CD8-positive, alpha-beta memory T cell (primary cell): ENCODE data around the gene INTS7. TPM values are rescaled to one million over a fixed set of nuclear protein-coding genes. Genes with fewer than 3 reads are reported as not detected.

ENCODE experiments used
- CTCF ChIA-PET: fragments of 350-600 bp; sonication (Branson Sonifier 250); formaldehyde crosslinking; loops from one replicate; lab custom pipeline; 2021; ENCODE audit warnings: antibody characterized with exemption; lab: Charles Lee
- POLR2A ChIA-PET: fragments of 350-600 bp; sonication (Branson Sonifier 250); formaldehyde crosslinking; loops from one replicate; lab custom pipeline; 2021; ENCODE audit warnings: antibody characterized with exemption; lab: Charles Lee
- DNase-seq, 5 donors: peaks; one replicate each; pipeline versions ENCODE4 v3.0.0 to v3.0.0-alpha.2; 2020 to 2022; ENCODE audit warnings: mixed read lengths in 1 of 5
- H3K27ac ChIP-seq: one replicate; pipeline ENCODE4 v1.7.0; 2013; ENCODE audit warnings: low read depth, mild to moderate bottlenecking, low read length, moderate library complexity
- H3K27me3 ChIP-seq: 2 replicates; pipeline ENCODE4 v1.7.0; 2013; ENCODE audit warnings: low read length, mild to moderate bottlenecking; ENCODE audit not compliant: insufficient read depth, poor library complexity, severe bottlenecking
- H3K36me3 ChIP-seq: 2 replicates; pipeline ENCODE4 v1.7.0; 2013; ENCODE audit warnings: mild to moderate bottlenecking, low read length, moderate library complexity; ENCODE audit not compliant: insufficient read depth
- H3K4me1 ChIP-seq: 2 replicates; pipeline ENCODE4 v1.7.0; 2013; ENCODE audit warnings: mild to moderate bottlenecking, low read length, moderate library complexity; ENCODE audit not compliant: insufficient read depth
- H3K4me3 ChIP-seq: 2 replicates; pipeline ENCODE4 v1.7.0; 2013; ENCODE audit warnings: mild to moderate bottlenecking, low read length
- H3K9me3 ChIP-seq: 2 replicates; pipeline ENCODE4 v1.7.0; 2013; ENCODE audit warnings: mild to moderate bottlenecking, low read length
- H3K27ac Mint-ChIP-seq, 8 donors: one replicate each; pipeline ENCODE4 v1.8.0; 2020 to 2021; ENCODE audit warnings: mixed read lengths in 8 of 8, mild to moderate bottlenecking in 6 of 8, inconsistent platforms in 3 of 8, moderate library complexity in 3 of 8
- H3K27me3 Mint-ChIP-seq, 2 donors: one replicate each; pipeline ENCODE4 v1.8.0; 2020 to 2021; ENCODE audit warnings: mixed read lengths in 2 of 2, mild to moderate bottlenecking in 1 of 2, moderate library complexity in 1 of 2
- H3K36me3 Mint-ChIP-seq, 3 donors: one replicate each; pipeline ENCODE4 v1.8.0; 2020 to 2021; ENCODE audit warnings: mixed read lengths in 3 of 3, inconsistent platforms in 1 of 3, mild to moderate bottlenecking in 1 of 3
- H3K4me1 Mint-ChIP-seq, 3 donors: one replicate each; pipeline ENCODE4 v1.8.0; 2020 to 2021; ENCODE audit warnings: mixed read lengths in 3 of 3, inconsistent platforms in 1 of 3, mild to moderate bottlenecking in 1 of 3
- H3K4me3 Mint-ChIP-seq, 7 donors: one replicate each; pipeline ENCODE4 v1.8.0; 2020 to 2021; ENCODE audit warnings: mixed read lengths in 7 of 7, mild to moderate bottlenecking in 6 of 7, moderate library complexity in 4 of 7, inconsistent platforms in 2 of 7
- H3K9me3 Mint-ChIP-seq, 5 donors: one replicate each; pipeline ENCODE4 v1.8.0; 2020 to 2022; ENCODE audit warnings: mixed read lengths in 5 of 5, mild to moderate bottlenecking in 3 of 5, moderate library complexity in 2 of 5, inconsistent platforms in 1 of 5
- polyA plus RNA-seq: library from polyadenylated mRNA; unstranded; fragments of 300-500 nt; fragmentation: Illumina TruSeq; gene quantifications from one replicate; pipeline ENCODE4 v1.2.3, GENCODE V29; 2021
- total RNA-seq, 2 experiments: library from RNA; stranded (reverse); gene quantifications; one replicate each; pipeline ENCODE4 v1.2.3, GENCODE V29; 2021

The INTS7 gene, protein sequence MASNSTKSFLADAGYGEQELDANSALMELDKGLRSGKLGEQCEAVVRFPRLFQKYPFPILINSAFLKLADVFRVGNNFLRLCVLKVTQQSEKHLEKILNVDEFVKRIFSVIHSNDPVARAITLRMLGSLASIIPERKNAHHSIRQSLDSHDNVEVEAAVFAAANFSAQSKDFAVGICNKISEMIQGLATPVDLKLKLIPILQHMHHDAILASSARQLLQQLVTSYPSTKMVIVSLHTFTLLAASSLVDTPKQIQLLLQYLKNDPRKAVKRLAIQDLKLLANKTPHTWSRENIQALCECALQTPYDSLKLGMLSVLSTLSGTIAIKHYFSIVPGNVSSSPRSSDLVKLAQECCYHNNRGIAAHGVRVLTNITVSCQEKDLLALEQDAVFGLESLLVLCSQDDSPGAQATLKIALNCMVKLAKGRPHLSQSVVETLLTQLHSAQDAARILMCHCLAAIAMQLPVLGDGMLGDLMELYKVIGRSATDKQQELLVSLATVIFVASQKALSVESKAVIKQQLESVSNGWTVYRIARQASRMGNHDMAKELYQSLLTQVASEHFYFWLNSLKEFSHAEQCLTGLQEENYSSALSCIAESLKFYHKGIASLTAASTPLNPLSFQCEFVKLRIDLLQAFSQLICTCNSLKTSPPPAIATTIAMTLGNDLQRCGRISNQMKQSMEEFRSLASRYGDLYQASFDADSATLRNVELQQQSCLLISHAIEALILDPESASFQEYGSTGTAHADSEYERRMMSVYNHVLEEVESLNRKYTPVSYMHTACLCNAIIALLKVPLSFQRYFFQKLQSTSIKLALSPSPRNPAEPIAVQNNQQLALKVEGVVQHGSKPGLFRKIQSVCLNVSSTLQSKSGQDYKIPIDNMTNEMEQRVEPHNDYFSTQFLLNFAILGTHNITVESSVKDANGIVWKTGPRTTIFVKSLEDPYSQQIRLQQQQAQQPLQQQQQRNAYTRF
- 10 to 100 TPM; 35.2 to 36.0 TPM for total RNA-seq
- polyA plus RNA-seq: 11.5 TPM

DNA sequence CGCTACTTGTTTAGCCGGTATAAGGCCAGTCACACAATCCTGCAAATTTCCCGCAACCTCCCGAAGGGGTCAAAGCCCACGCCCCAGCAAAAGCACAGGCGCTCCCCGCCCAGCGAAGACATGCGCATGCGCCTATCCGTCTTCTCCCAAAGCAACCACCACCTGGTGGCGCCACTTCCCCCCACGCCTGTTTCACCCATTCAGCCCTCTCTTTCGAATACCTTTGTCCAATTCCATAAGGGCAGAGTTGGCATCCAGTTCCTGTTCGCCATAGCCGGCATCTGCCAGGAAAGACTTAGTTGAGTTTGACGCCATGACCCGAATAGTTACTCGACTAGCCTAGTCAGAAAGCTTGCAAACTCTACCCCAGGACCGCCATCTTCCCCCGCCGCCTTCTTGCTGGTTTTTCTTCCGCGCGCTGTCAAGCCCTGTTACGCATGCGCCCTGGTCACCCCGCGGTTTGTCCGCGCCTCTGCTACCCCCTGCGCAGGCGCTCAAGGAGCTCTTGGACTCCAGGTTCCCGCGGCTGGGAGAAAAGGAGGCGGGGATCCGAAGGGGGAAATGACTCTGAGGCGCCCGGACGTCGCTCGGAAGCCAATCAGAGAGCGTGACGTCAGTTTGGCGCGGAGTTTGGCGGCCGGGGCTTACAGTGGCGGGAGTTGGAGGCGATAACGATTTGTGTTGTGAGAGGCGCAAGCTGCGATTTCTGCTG, at the start of gene INTS7, which contains the start of gene DTL:
Gene INTS7 (minus strand): TSS at position 435 of the 712 bp plus-strand sequence. CDS start 120 bp downstream, at position 315.
Gene DTL (plus strand): TSS at position 626 of the 712 bp plus-strand sequence. CDS start 143 bp downstream, outside the sequence.
- peak; percentile 96 to 99 (median 98) for DNase-seq
- Mint-ChIP-seq H3K27ac (peak within 1 kb of the TSS; percentile 84 to 99 (median 95)), H3K9me3 (no peaks in the 10 kb centered on the region), H3K27me3 (peaks cover 0 to 5% of the 10 kb centered on the region in 2 donors), H3K4me3 (peak within 1 kb of the TSS; percentile 90 to 100 (median 99)), H3K36me3 (peaks cover 0 to 18% (median 5%) of the 10 kb centered on the region in 3 donors), H3K4me1 (peaks cover 40 to 76% (median 70%) of the 10 kb centered on the region in 3 donors)
- no peaks in the 10 kb centered on the region for H3K9me3 ChIP-seq
- peak within 1 kb of the TSS; percentile 96 for H3K4me3 ChIP-seq
- H3K4me1 ChIP-seq: peaks cover 26% of the 10 kb centered on the region
- no peaks in the 10 kb centered on the region for H3K36me3 ChIP-seq
- POLR2A ChIA-PET: interaction anchor here (0.6 to 2.5 kb wide), 6 partner anchors 22 to 405 kb away, joined by 3 to 24 read pairs (median 4); partner anchors contain the start of gene PPP2R5A
- CTCF ChIA-PET: interaction anchor here (0.6 to 3.9 kb wide), 43 partner anchors 10 to 960 kb away, joined by 3 to 39 read pairs (median 4); partner anchors contain the start of genes NEK2, PACC1, PPP2R5A and RCOR3
- H3K27ac ChIP-seq: peak within 1 kb of the TSS; percentile 70
- H3K27me3 ChIP-seq: no peaks in the 10 kb centered on the region

DNA sequence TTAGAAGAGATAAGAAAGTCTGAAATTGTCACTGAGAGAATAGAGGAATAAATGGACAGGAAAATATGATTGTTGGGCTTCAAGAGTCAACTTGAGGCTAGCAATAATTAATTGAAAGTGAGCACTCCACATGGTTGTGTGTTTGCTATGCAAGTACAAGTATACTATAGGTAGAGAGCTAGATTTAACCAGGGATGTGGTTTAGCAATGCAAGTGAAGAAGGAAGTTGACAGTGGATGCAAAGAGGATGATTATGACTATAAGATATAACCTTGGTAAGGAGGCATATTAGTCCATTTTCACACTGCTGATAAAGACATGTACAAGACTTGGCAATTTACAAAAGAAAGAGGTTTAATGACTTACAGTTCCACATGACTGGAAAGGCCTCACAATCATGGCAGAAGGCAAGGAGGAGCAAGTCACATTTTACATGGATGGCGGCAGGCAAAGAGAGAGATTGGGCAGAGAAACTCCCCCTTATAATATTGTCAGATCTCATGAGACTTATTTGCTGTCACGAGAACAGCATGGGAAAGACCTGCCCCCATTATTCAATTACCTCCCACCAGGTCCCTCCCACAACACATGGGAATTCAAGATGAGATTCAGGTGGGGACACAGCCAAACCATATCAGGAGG, 47.5 kb upstream of the INTS7 start:
- ChIA-PET POLR2A (no interaction called here), CTCF (interaction anchor here (0.8 kb wide), 1 partner anchor 208 kb away, joined by 3 read pairs; no protein-coding TSS in a partner anchor)
- Histone ChIP-seq H3K27ac (no peak overlapping the region), H3K4me3 (no peak overlapping the region), H3K27me3 (no peaks in the 10 kb centered on the region), H3K36me3 (no peaks in the 10 kb centered on the region), H3K9me3 (no peaks in the 10 kb centered on the region), H3K4me1 (no peaks in the 10 kb centered on the region)
- no peaks in the 10 kb centered on the region for H3K27me3 Mint-ChIP-seq
- H3K27ac Mint-ChIP-seq: no peak overlapping the region
- H3K4me1 Mint-ChIP-seq: no peaks in the 10 kb centered on the region
- H3K4me3 Mint-ChIP-seq: no peak overlapping the region
- no peak for DNase-seq
- no peaks in the 10 kb centered on the region for H3K36me3 Mint-ChIP-seq
- no peaks in the 10 kb centered on the region for H3K9me3 Mint-ChIP-seq

DNA sequence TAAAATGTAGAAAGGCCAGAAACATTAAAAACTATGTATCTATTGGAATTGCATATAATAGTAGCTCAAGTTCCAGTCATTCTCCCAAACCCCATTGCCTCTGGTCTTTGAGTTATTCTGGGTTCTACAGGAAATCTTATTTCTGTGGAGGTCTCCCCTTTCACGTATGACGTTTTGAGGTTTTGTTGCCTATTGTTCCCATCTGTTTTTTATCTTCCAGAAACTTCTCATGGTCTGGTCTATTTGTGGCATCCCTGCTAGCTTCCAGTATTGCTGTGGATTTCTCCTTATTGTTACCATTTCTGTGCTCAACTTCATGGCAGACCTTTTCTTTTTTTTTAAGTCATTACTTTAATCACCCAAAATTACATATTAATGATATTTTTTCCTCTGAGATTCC, 43.5 kb upstream of the INTS7 start:
- Mint-ChIP-seq H3K36me3 (no peaks in the 10 kb centered on the region), H3K27ac (no peak overlapping the region), H3K4me3 (no peak overlapping the region), H3K9me3 (no peaks in the 10 kb centered on the region), H3K27me3 (no peaks in the 10 kb centered on the region), H3K4me1 (no peaks in the 10 kb centered on the region)
- Histone ChIP-seq H3K9me3 (no peaks in the 10 kb centered on the region), H3K4me3 (no peak overlapping the region), H3K4me1 (no peaks in the 10 kb centered on the region), H3K27me3 (no peaks in the 10 kb centered on the region), H3K27ac (no peak overlapping the region), H3K36me3 (no peaks in the 10 kb centered on the region)
- CTCF ChIA-PET: no interaction called here
- POLR2A ChIA-PET: no interaction called here
- DNase-seq: no peak

DNA sequence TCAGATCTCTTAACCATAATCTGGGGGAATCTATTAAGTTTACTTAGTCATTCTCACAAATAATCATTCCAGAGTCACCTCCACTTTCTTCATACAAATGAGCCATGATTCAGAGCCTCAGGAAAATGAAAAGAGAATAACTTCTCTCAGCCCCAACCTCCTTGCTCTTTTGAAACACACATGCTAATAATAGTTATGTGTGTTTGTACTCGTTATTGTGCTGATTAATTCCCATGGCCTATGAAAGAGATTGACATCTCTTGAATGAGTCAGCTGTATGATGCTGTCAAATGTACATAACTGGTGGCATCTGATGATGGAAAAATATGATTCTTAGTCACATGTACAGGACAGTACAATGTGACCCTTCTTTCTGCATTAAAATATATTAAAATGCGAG, 41.7 kb upstream of the INTS7 start:
- no peaks in the 10 kb centered on the region for H3K4me1 Mint-ChIP-seq

DNA sequence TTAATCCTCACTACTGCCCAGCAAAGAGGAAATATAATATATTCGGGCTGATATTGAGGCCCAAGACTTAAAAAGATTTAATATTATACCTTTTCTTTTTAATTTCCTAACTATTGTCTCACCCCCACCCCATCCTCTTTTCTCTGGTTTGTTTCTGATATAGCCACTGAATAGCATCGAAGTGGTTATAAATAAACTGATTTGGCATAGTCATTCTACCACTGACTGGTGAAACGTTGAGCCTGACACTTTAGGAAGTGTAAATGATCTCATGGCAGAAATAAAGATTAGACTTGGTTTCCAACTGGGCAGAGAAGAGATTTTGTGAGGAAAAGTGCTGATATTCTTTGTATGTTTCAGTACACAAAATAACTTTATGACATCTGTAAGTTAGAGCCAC, 39.5 kb upstream of the INTS7 start:
- ChIA-PET POLR2A (no interaction called here), CTCF (no interaction called here)
- DNase-seq: no peak
- H3K27ac ChIP-seq: no peak overlapping the region
- H3K27me3 Mint-ChIP-seq: no peaks in the 10 kb centered on the region
- no peaks in the 10 kb centered on the region for H3K4me1 ChIP-seq
- H3K9me3 Mint-ChIP-seq: no peaks in the 10 kb centered on the region
- H3K4me3 ChIP-seq: no peak overlapping the region
- H3K9me3 ChIP-seq: no peaks in the 10 kb centered on the region
- no peaks in the 10 kb centered on the region for H3K4me1 Mint-ChIP-seq
- no peaks in the 10 kb centered on the region for H3K36me3 Mint-ChIP-seq
- no peaks in the 10 kb centered on the region for H3K36me3 ChIP-seq
- no peaks in the 10 kb centered on the region for H3K27me3 ChIP-seq
- H3K4me3 Mint-ChIP-seq: no peak overlapping the region
- no peak overlapping the region for H3K27ac Mint-ChIP-seq

More for the DNA sequence above, 41.7 kb upstream of the INTS7 start:
- DNase-seq: no peak
- Histone ChIP-seq H3K4me1 (no peaks in the 10 kb centered on the region), H3K36me3 (no peaks in the 10 kb centered on the region), H3K9me3 (no peaks in the 10 kb centered on the region), H3K27ac (no peak overlapping the region), H3K27me3 (no peaks in the 10 kb centered on the region), H3K4me3 (no peak overlapping the region)
- H3K27me3 Mint-ChIP-seq: no peaks in the 10 kb centered on the region
- no peak overlapping the region for H3K4me3 Mint-ChIP-seq
- no peaks in the 10 kb centered on the region for H3K36me3 Mint-ChIP-seq
- ChIA-PET CTCF (interaction anchor here (1.1 to 1.3 kb wide), 2 partner anchors 13 to 379 kb away, joined by 3 to 6 read pairs; no protein-coding TSS in a partner anchor), POLR2A (no interaction called here)
- H3K9me3 Mint-ChIP-seq: no peaks in the 10 kb centered on the region
- no peak overlapping the region for H3K27ac Mint-ChIP-seq

DNA sequence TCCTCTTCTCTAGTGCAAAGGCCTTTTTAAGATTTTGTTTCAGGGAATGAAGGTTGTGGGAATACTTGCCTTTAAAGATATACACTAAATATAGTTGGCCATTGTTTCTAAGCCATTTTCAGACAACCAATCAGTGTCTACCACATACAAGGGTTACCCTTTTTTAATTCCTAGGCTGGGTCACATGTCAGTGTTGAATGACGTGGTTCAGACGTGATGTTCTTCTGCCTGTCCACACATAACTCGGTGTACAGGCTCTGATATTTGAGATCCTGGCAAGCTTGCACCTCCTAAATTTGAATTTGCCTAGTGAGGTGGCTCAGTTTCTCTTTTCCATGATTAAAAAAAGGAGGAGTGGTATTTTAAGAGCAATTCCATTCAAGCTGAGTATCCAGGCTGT, 39.0 kb upstream of the INTS7 start:
- Mint-ChIP-seq H3K27me3 (no peaks in the 10 kb centered on the region), H3K4me1 (no peaks in the 10 kb centered on the region), H3K9me3 (no peaks in the 10 kb centered on the region), H3K27ac (no peak overlapping the region), H3K4me3 (no peak overlapping the region), H3K36me3 (no peaks in the 10 kb centered on the region)
- no peak overlapping the region for H3K27ac ChIP-seq
- H3K36me3 ChIP-seq: no peaks in the 10 kb centered on the region
- no peaks in the 10 kb centered on the region for H3K27me3 ChIP-seq
- DNase-seq: no peak
- H3K4me1 ChIP-seq: no peaks in the 10 kb centered on the region
- no peaks in the 10 kb centered on the region for H3K9me3 ChIP-seq
- POLR2A ChIA-PET: no interaction called here
- H3K4me3 ChIP-seq: no peak overlapping the region
- CTCF ChIA-PET: no interaction called here

DNA sequence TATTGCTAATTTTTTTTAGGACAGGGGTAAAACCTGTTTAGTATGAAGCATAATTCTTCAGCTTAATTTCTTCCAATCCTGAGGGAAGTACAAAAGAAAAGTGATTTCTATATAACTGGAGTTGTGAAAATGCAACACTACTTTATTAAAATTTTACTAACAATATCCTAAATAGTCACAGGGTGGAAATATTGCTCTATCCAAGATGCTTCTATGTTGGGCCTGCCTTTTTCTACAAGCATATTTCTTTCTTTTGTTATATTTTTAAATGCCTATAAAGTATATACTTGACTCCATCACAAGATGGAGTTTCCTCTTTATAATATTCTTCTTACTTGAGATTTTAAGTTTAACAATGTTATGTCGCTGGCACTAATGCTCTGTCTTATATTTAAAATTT, 38.1 kb upstream of the INTS7 start:
- Histone ChIP-seq H3K4me3 (no peak overlapping the region), H3K27ac (no peak overlapping the region), H3K9me3 (no peaks in the 10 kb centered on the region), H3K36me3 (no peaks in the 10 kb centered on the region), H3K4me1 (no peaks in the 10 kb centered on the region), H3K27me3 (no peaks in the 10 kb centered on the region)
- Mint-ChIP-seq H3K27ac (peak overlapping the region in 1 of 8 donors; percentile 36), H3K36me3 (no peaks in the 10 kb centered on the region), H3K27me3 (no peaks in the 10 kb centered on the region), H3K4me3 (no peak overlapping the region), H3K4me1 (no peaks in the 10 kb centered on the region), H3K9me3 (no peaks in the 10 kb centered on the region)
- ChIA-PET CTCF (interaction anchor here (4.3 to 5.7 kb wide), 2 partner anchors 293 to 382 kb away, joined by 46 to 201 read pairs; no protein-coding TSS in a partner anchor), POLR2A (no interaction called here)
- DNase-seq: no peak
